C4-2B (cell line): Measurements from ENCODE around the gene PTPN21.

Experiments
- H3K27ac ChIP-seq: fragments of 450-650 bp; 2 replicates; pipeline ENCODE4 v1.5.1; 2017
- ZFX ChIP-seq: fragments of 450-650 bp; IDR thresholded peaks from 2 replicates; pipeline ENCODE4 v1.6.1; 2017
- TF ChIP-seq, protein P1 (sequence below): fragments of 450-650 bp; conservative IDR thresholded peaks from 2 replicates; pipeline ENCODE4 v1.5.1; 2017; ENCODE audit warnings: mild to moderate bottlenecking

The PTPN21 gene

DNA sequence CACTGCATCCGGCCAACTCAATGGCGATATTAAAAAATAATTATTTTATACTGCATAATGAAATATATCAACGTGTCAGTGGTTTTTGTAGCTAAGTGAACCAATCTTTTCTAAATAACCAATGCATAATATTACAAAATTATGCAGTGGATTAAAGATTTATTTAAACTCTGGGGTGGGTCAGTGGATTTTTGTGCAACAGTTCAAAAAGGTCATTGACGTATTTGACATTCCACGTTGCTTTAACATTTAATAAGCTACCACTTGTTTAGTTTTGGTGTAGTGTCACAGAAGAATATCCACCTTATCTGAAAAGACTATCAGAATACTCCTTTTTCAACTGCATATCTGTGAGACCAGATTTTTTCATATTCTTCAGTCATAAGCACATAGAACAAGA, 10.6 kb upstream of the PTPN21 start:
- TF ChIP-seq, protein P1, sequence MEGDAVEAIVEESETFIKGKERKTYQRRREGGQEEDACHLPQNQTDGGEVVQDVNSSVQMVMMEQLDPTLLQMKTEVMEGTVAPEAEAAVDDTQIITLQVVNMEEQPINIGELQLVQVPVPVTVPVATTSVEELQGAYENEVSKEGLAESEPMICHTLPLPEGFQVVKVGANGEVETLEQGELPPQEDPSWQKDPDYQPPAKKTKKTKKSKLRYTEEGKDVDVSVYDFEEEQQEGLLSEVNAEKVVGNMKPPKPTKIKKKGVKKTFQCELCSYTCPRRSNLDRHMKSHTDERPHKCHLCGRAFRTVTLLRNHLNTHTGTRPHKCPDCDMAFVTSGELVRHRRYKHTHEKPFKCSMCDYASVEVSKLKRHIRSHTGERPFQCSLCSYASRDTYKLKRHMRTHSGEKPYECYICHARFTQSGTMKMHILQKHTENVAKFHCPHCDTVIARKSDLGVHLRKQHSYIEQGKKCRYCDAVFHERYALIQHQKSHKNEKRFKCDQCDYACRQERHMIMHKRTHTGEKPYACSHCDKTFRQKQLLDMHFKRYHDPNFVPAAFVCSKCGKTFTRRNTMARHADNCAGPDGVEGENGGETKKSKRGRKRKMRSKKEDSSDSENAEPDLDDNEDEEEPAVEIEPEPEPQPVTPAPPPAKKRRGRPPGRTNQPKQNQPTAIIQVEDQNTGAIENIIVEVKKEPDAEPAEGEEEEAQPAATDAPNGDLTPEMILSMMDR: no peak
- no peak for TF ChIP-seq ZFX
- no peak overlapping the region for H3K27ac ChIP-seq

- TF ChIP-seq ZFX: no peak
- TF ChIP-seq, protein P1: no peak
- peak overlapping the region; percentile 94 for H3K27ac ChIP-seq
Measured at GRCh38 chr14:88563845-88564244, 9.0 kb upstream of the PTPN21 start.

DNA sequence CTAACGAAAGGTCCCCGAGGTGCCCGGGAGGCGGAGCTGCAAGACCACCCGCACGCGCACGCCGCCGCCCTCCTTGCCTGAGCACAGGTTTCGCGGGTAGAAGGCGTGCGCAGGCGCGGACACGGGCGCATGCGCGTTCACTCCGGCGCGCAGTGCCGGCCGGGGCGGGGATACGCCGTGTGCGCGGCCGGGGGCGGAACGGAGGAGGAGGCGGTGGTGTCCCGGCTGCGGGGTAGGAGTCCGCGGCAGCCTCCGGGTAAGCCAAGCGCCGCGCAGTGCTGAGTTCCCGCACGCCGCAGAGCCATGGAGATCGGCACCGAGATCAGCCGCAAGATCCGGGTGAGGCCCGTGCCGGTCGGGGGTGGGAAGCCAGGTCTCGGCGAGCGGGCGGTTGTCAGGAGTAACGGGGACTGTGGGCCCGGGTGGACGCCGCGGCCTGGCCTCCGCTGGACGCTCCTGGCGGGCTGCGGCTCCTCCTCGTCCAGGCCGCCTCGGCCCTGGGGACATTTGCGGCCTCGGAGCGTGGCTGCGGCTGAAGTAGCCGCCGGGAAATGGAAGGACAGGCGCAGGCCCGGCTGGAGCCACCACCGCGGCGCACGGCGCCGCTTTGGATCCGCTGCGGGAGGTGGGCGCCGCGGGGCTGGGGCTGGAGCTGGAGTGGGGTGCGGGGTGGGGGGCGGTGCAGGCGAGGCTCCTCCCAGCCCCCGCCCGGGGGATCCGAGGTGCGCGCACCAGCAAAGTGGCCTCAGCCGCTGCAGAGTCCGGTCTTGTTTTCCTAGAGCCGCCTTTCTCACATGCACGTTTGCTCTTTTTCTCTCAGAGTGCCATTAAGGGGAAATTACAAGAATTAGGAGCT, 8.3 kb upstream of the PTPN21 start, which contains the start of gene ZC3H14:
Gene ZC3H14 (plus strand): TSS at position 207 of the 856 bp plus-strand sequence. CDS start 97 bp downstream, at position 304.
- peak; percentile 99 for TF ChIP-seq ZFX
- TF ChIP-seq, protein P1: no peak; the same call in none of the 2 replicates
- H3K27ac ChIP-seq: peak within 1 kb of the TSS; percentile 94

DNA sequence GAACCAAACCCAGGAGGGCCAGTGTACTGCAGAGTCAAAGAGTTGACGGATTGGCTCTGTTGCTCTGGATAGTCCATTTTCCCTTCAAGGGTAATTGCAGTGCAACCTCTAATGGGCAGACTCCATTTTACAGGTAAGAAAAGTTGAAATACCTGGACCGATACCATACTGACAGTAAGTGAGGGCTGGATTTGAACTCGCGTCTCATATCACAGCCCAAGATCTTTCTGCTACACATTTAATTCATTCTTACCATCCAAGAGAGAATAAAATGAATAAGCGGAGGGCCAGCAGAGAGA, 7.7 kb upstream of the PTPN21 start:
- H3K27ac ChIP-seq: peak overlapping the region; percentile 94
- no peak for TF ChIP-seq ZFX
- TF ChIP-seq, protein P1: 0 out of 2 replicates have a peak, but pooled peaks have one; percentile 16

DNA sequence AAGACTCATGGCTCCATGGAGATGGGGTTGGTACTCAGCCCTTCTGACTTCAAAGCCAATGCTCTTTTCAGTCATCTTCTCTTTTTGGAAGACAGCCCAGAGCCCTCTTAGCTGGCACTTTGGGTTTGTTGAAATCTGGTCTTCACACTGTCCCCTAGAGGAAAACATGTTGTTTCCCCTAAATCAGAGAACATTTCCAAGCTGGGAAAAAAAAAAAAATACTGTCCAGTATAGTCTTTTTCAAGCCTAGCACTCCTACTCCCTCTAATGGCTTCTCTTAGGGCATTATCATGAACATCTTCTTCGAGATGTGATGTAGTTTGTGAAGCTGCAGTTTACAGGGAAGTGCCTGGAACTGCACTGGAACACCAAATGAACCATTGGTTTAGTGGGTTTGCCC, 5.0 kb upstream of the PTPN21 start:
- no peak overlapping the region for H3K27ac ChIP-seq
- TF ChIP-seq, protein P1: peak; percentile 62
- no peak for TF ChIP-seq ZFX

DNA sequence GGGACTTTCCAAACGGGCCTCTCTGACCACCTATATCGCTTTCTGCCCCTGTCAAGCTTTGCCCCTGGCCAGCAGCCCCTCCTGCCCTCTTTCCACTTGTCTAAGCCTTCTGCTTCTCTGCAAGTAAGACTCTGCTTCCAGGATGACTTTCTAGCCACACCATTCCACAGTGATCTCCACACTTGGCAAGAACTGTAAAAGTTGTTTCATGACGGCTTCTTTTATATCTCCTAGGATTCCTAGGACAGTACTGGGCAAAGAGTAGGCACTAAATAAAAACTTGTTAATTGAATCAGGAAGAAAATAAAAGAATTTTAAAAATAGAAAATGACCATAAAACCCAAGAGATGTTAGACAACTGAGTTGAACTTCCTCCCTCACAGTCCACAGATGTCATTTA, 1.8 kb upstream of the PTPN21 start:
- H3K27ac ChIP-seq: no peak overlapping the region
- no peak for TF ChIP-seq ZFX
- TF ChIP-seq, protein P1: no peak

GRCh38 chr14:88553886-88554456, 836 bp downstream of the PTPN21 start:
- TF ChIP-seq, protein P1: no peak
- TF ChIP-seq ZFX: no peak
- H3K27ac ChIP-seq: peak overlapping the region; percentile 65
